HEK293 (cell line): ENCODE results near the gene C2CD2L.
A peak's percentile ranks its signal among the peaks of the same experiment; 100 is the strongest.
"Not testable (repeated sequence)": the region's sequence is repeated elsewhere in the genome, so short reads cannot be mapped to it uniquely, and the experiment has no call there.

ENCODE experiments used
- CTCF ChIA-PET: fragments of 350-600 bp; formaldehyde crosslinking; extraction: SDS; loops from one replicate; lab custom pipeline; 2021; ENCODE audit warnings: antibody characterized with exemption; lab: Yijun Ruan, JAX
- POLR2A ChIA-PET: fragments of 300-600 bp; formaldehyde crosslinking; extraction: SDS; loops from one replicate; lab custom pipeline; 2020; ENCODE audit warnings: antibody characterized with exemption, inconsistent platforms; lab: Yijun Ruan, JAX
- H3K27ac ChIP-seq: fragments of 200-500 bp; sonication (Bioruptor generic); 2 replicates; pipeline ENCODE4 v1.5.1; 2014; ENCODE audit warnings: low read depth, low read length, control low read depth, inconsistent platforms; ENCODE audit errors: extremely low read depth
- H3K36me3 ChIP-seq, 2 experiments: fragments of 200-500 bp in 1 of 2; sonication (Bioruptor generic) in 1 of 2; 1 replicate in 1 of 2; 2 replicates in 1 of 2; pipeline ENCODE4 v1.5.1; 2014 to 2017; ENCODE audit warnings: inconsistent platforms in 2 of 2, low read length in 2 of 2; ENCODE audit not compliant: control insufficient read depth in 2 of 2, insufficient read depth in 1 of 2
- H3K4me1 ChIP-seq: fragments of 200-500 bp; sonication (Bioruptor generic); 2 replicates; pipeline ENCODE4 v1.5.1; 2014; ENCODE audit warnings: mild to moderate bottlenecking, low read length, inconsistent platforms; ENCODE audit not compliant: control insufficient read depth, insufficient read depth
- H3K4me3 ChIP-seq: 2 replicates; pipeline ENCODE4 v1.5.1; 2011; ENCODE audit warnings: low read depth, mild to moderate bottlenecking, control low read depth, low read length, moderate library complexity
- H3K9me3 ChIP-seq: fragments of 200-500 bp; sonication (Bioruptor generic); 2 replicates; pipeline ENCODE4 v1.5.1; 2014; ENCODE audit warnings: low read depth, low read length, inconsistent platforms; ENCODE audit not compliant: control insufficient read depth, insufficient read depth
- KLF16 ChIP-seq: fragments of 450-650 bp; formaldehyde crosslinking; IDR thresholded peaks from 2 replicates; pipeline ENCODE4 v1.5.1; 2017; ENCODE audit warnings: missing biosample characterization, missing genetic modification characterization
- PBX3 ChIP-seq: sonication (generic); formaldehyde crosslinking; IDR thresholded peaks from 2 replicates; pipeline ENCODE4 v1.8.1; 2022; ENCODE audit warnings: mild to moderate bottlenecking, moderate library complexity, missing genetic modification reagents
- PRDM10 ChIP-seq: fragments of 450-650 bp; formaldehyde crosslinking; IDR thresholded peaks from 2 replicates; pipeline ENCODE4 v1.5.1; 2016; ENCODE audit warnings: missing biosample characterization, missing genetic modification characterization
- ZBTB7A ChIP-seq: fragments of 450-650 bp; formaldehyde crosslinking; IDR thresholded peaks from 2 replicates; pipeline ENCODE4 v1.5.1; 2016; ENCODE audit warnings: low read depth, missing biosample characterization, missing genetic modification characterization
- ZNF121 ChIP-seq: fragments of 450-650 bp; formaldehyde crosslinking; IDR thresholded peaks from 2 replicates; pipeline ENCODE4 v1.5.1; 2016; ENCODE audit warnings: missing biosample characterization, missing genetic modification characterization
- ZNF266 ChIP-seq: fragments of 450-650 bp; formaldehyde crosslinking; IDR thresholded peaks from 2 replicates; pipeline ENCODE4 v1.5.1; 2016; ENCODE audit warnings: missing biosample characterization, missing genetic modification characterization, low read depth
- ZNF274 ChIP-seq, 2 experiments: fragments of 200-500 bp in 1 of 2; fragments of 450-650 bp in 1 of 2; sonication (Bioruptor generic) in 1 of 2; formaldehyde crosslinking in 1 of 2; IDR thresholded peaks; 2 replicates each; pipeline versions ENCODE4 v1.5.1 to v1.6.1; 2014 to 2016; ENCODE audit warnings: borderline replicate concordance in 1 of 2, inconsistent platforms in 1 of 2, low read length in 1 of 2, missing biosample characterization in 1 of 2, missing genetic modification characterization in 1 of 2
- ZNF501 ChIP-seq: fragments of 450-650 bp; formaldehyde crosslinking; IDR thresholded peaks from 2 replicates; pipeline ENCODE4 v1.5.1; 2016; ENCODE audit warnings: missing biosample characterization, missing genetic modification characterization
- ZNF513 ChIP-seq: fragments of 450-650 bp; IDR thresholded peaks from 2 replicates; pipeline ENCODE4 v1.5.1; 2018; ENCODE audit warnings: missing biosample characterization, missing genetic modification characterization
- ZNF544 ChIP-seq: fragments of 450-650 bp; formaldehyde crosslinking; IDR thresholded peaks from 2 replicates; pipeline ENCODE4 v1.5.0; 2017; ENCODE audit warnings: missing biosample characterization, missing genetic modification characterization
- ZNF571 ChIP-seq: fragments of 450-650 bp; formaldehyde crosslinking; IDR thresholded peaks from 2 replicates; pipeline ENCODE4 v1.5.0; 2017; ENCODE audit warnings: missing biosample characterization, missing genetic modification characterization
- ZNF585B ChIP-seq: fragments of 450-650 bp; formaldehyde crosslinking; IDR thresholded peaks from 2 replicates; pipeline ENCODE4 v1.5.1; 2016; ENCODE audit warnings: missing biosample characterization, missing genetic modification characterization
- ZNF670 ChIP-seq: fragments of 450-650 bp; formaldehyde crosslinking; IDR thresholded peaks from 2 replicates; pipeline ENCODE4 v1.5.1; 2016; ENCODE audit warnings: missing biosample characterization, missing genetic modification characterization, low read depth
- ZNF777 ChIP-seq: fragments of 450-650 bp; formaldehyde crosslinking; IDR thresholded peaks from 2 replicates; pipeline ENCODE4 v1.5.1; 2017; ENCODE audit warnings: missing biosample characterization, missing genetic modification characterization, borderline replicate concordance
- ZSCAN18 ChIP-seq: fragments of 450-650 bp; formaldehyde crosslinking; IDR thresholded peaks from 2 replicates; pipeline ENCODE4 v1.5.1; 2016; ENCODE audit warnings: missing biosample characterization, missing genetic modification characterization
- ZSCAN23 ChIP-seq: fragments of 450-650 bp; formaldehyde crosslinking; IDR thresholded peaks from 2 replicates; pipeline ENCODE4 v1.5.1; 2016; ENCODE audit warnings: missing biosample characterization, missing genetic modification characterization

The C2CD2L gene

GRCh38 chr11:119106564-119107537 lies at the start of gene C2CD2L (continued):
- TF ChIP-seq ZNF501 (tag by site-specific recombination), result no peak
- no peak for TF ChIP-seq ZNF274 (IDR thresholded peaks at IDR 0.05; ENCODE audit: low read length)
- no peak for TF ChIP-seq ZNF274 (tag by site-specific recombination; IDR thresholded peaks at IDR 0.05; ENCODE audit: borderline replicate concordance)
- TF ChIP-seq ZNF670, result no peak
- peak; percentile 52 for TF ChIP-seq ZNF513 (tag by site-specific recombination)
- TF ChIP-seq, all 188 proteins: peak for 33

- POLR2A ChIA-PET, CTCF ChIA-PET, H3K4me1 ChIP-seq: not testable (repeated sequence)
These were observed 48.0 kb upstream of the C2CD2L start for GRCh38 chr11:119059128-119059527.

GRCh38 chr11:119061256-119061655 lies 45.9 kb upstream of the C2CD2L start:
- ChIA-PET POLR2A (no interaction called here), CTCF (interaction anchor here (0.6 to 1.3 kb wide), 3 partner anchors 24 to 389 kb away, joined by 3 to 5 read pairs (median 3); no protein-coding TSS in a partner anchor)
- Histone ChIP-seq H3K27ac (no peak overlapping the region), H3K36me3 (no peaks in the 10 kb centered on the region), H3K4me1 (no peaks in the 10 kb centered on the region), H3K4me3 (no peak overlapping the region)
- no peak for TF ChIP-seq ZNF121 (tag by site-specific recombination)
- no peak for TF ChIP-seq KLF16 (tag by site-specific recombination)
- no peak for TF ChIP-seq ZNF266 (tag by site-specific recombination)
- TF ChIP-seq ZNF544, result no peak
- TF ChIP-seq ZBTB7A, result no peak
- TF ChIP-seq, all 188 proteins: peak for 0
- H3K9me3 ChIP-seq, result no peaks in the 10 kb centered on the region

More at GRCh38 chr11:119059128-119059527, 48.0 kb upstream of the C2CD2L start:
- H3K9me3 ChIP-seq, H3K4me3 ChIP-seq, H3K27ac ChIP-seq: not testable (repeated sequence)
- H3K36me3 ChIP-seq, result peaks cover 0 to 17% of the 10 kb centered on the region in 2 experiments; a peak in 1 of 3 replicates

GRCh38 chr11:119062779-119063178 lies 44.4 kb upstream of the C2CD2L start:
- CTCF ChIA-PET, result interaction anchor here (0.7 kb wide), 1 partner anchor 88 kb away, joined by 3 read pairs; no protein-coding TSS in a partner anchor
- H3K9me3 ChIP-seq, result no peaks in the 10 kb centered on the region
- POLR2A ChIA-PET, result interaction anchor here (1.2 kb wide), 1 partner anchor 22 kb away, joined by 3 read pairs; the partner anchor contains the start of gene HMBS
- no peaks in the 10 kb centered on the region for H3K36me3 ChIP-seq
- H3K4me1 ChIP-seq, result no peaks in the 10 kb centered on the region
- no peak overlapping the region for H3K27ac ChIP-seq
- H3K4me3 ChIP-seq, result no peak overlapping the region
- no peak for TF ChIP-seq ZSCAN18 (tag by site-specific recombination)
- no peak for TF ChIP-seq ZNF585B
- no peak for TF ChIP-seq ZNF571 (tag by site-specific recombination)
- TF ChIP-seq PBX3 (CRISPR knock-in tag), result no peak
- TF ChIP-seq PRDM10 (tag by site-specific recombination), result no peak
- no peak for TF ChIP-seq ZNF777 (tag by site-specific recombination)
- TF ChIP-seq ZSCAN23, result no peak
